BE2C (cell line): Measurements from ENCODE around the gene PRKN.

Experiments
- DNase-seq: peaks from one replicate; pipeline ENCODE4 v3.0.0-alpha.2; 2020
- H3K27me3 ChIP-seq: fragments of 250-450 bp; sonication (Bioruptor Pico); 2 replicates; pipeline ENCODE4 v1.5.1; 2020; ENCODE audit warnings: mild to moderate bottlenecking
- H3K36me3 ChIP-seq: fragments of 250-450 bp; sonication (Bioruptor Pico); 2 replicates; pipeline ENCODE4 v1.5.1; 2020; ENCODE audit warnings: mild to moderate bottlenecking
- H3K4me1 ChIP-seq: fragments of 250-450 bp; sonication (Bioruptor Pico); 2 replicates; pipeline ENCODE4 v1.5.1; 2020
- H3K4me3 ChIP-seq: 2 replicates; pipeline ENCODE4 v1.5.1; 2011; ENCODE audit warnings: low read depth, low read length
- H3K9me3 ChIP-seq: fragments of 250-450 bp; sonication (Bioruptor Pico); 2 replicates; pipeline ENCODE4 v1.5.1; 2020
- CTCF ChIP-seq: IDR thresholded peaks from 2 replicates; pipeline ENCODE4 v1.5.1; 2012; ENCODE audit warnings: mild to moderate bottlenecking, low read depth, low read length

Gene PRKN

GRCh38 chr6:162710419-162710818 lies 17.1 kb downstream of the PRKN start:
- Histone ChIP-seq H3K36me3 (no peaks in the 10 kb centered on the region), H3K9me3 (no peaks in the 10 kb centered on the region), H3K27me3 (no peaks in the 10 kb centered on the region), H3K4me1 (peaks cover 16% of the 10 kb centered on the region), H3K4me3 (no peak overlapping the region)
- no peak for TF ChIP-seq CTCF
- DNase-seq: no peak

DNA sequence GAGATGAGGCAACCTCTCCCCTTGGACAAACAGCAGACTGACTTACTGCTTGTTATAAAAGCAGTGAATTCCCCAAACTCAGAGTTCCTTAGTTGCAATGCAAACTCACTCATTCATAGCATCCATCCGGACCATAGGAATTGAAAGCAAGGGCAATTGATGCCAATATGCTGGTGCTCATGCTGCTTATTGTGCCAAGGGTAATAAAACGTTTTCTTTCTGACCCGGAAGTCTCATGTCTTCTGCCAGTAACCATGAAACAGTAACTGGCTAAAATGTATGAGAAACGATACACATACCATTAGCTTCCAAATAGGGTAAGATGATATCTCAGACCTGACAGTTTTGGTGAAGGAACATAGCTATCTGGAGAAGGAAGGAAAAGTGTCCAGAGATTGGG lies 18.1 kb downstream of the PRKN start:
- Histone ChIP-seq H3K36me3 (no peaks in the 10 kb centered on the region), H3K4me1 (peaks cover 9% of the 10 kb centered on the region), H3K4me3 (no peak overlapping the region), H3K9me3 (no peaks in the 10 kb centered on the region), H3K27me3 (no peaks in the 10 kb centered on the region)
- TF ChIP-seq CTCF: no peak
- no peak for DNase-seq

DNA sequence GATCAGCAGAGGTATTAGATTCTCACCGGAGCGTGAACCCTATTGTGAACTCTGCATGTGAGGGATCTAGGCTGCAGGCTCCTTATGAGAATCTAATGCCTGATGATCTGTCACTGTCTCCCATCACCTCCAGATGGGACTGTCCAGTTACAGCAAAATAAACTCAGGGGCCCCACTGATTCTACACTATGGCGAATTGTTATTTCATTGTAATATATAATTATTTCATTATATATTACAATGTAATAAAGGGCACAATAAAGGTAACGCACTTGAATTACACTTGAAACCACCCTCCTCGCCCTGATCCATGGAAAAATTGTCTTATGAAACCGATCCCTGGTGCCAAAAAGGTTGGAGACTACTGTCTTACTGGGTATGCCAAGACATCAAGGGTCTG lies 18.6 kb downstream of the PRKN start:
- Histone ChIP-seq H3K9me3 (no peaks in the 10 kb centered on the region), H3K36me3 (no peaks in the 10 kb centered on the region), H3K27me3 (no peaks in the 10 kb centered on the region), H3K4me1 (peaks cover 9% of the 10 kb centered on the region), H3K4me3 (no peak overlapping the region)
- no peak for DNase-seq
- no peak for TF ChIP-seq CTCF

DNA sequence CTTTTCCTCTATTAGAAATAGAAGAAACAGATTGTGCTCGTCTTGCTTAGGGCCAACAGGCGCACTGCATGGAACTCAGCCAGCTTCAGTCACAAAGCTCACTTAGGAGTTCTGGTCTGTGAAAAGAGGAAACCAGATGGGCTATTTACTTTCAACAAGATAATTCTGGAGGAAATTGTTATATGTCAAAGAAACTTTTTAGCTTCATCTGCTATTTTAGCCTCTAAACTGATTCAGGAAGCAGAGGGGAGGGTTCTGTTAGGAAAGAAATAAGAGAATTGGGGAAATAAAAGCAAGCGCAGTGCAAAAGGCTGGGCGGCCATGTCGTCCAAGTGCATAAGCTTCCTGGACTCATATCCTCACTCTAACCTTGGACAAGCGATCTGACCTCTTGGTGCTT lies 21.3 kb downstream of the PRKN start:
- Histone ChIP-seq H3K27me3 (no peaks in the 10 kb centered on the region), H3K9me3 (no peaks in the 10 kb centered on the region), H3K4me1 (peaks cover 7% of the 10 kb centered on the region), H3K4me3 (no peak overlapping the region; the same call in 1 of the 2 replicates), H3K36me3 (no peaks in the 10 kb centered on the region)
- no peak for TF ChIP-seq CTCF
- DNase-seq: peak; percentile 74

DNA sequence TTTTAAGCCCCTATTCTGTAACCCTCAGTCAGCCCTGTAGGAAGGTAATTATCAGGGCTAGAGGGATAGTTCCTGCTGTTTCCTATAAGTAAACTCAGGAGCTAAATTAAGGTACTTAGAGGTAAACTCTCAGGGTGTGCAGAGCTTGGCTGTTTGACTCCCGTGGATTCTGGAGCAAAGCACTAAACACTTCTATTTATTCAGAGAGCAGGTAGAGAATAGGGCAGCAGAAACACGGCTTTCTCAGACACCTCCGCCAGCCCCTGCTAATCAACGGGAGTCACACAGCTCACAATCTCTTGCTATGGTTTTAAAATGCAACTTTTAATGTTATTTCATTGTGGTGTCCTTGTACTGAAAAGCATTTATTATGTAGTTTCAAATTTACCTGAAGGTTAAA lies 21.8 kb downstream of the PRKN start:
- DNase-seq: no peak
- Histone ChIP-seq H3K27me3 (no peaks in the 10 kb centered on the region), H3K4me3 (peak overlapping the region; percentile 2; the same call in 1 of the 2 replicates), H3K36me3 (no peaks in the 10 kb centered on the region), H3K9me3 (no peaks in the 10 kb centered on the region), H3K4me1 (peaks cover 10% of the 10 kb centered on the region)
- TF ChIP-seq CTCF: no peak

DNA sequence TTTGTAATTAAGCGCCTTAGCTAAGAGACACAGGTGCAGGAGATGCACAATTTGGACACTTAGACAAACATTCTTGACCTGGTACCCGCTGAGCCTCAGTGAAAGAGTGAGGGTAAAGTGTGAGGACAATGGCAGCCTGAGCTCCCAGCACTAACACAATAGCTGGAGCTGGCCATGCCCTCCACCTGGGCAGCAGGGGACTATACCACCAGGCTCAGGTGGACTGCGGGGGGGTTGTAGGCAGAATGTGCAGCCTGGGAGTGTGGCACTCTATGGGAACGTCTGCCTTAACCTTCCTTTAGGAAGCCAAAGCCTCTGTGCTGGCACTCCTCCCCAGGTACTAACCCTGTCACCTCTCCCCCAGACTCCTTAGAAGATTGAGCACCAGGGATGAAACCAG lies 23.6 kb downstream of the PRKN start:
- Histone ChIP-seq H3K4me1 (peaks cover 12% of the 10 kb centered on the region), H3K9me3 (no peaks in the 10 kb centered on the region), H3K4me3 (no peak overlapping the region), H3K27me3 (no peaks in the 10 kb centered on the region), H3K36me3 (no peaks in the 10 kb centered on the region)
- TF ChIP-seq CTCF: no peak
- DNase-seq: no peak
